ENCODE data around the gene TRABD.
A peak's percentile ranks its signal among the peaks of the same experiment; 100 is the strongest.

Gene TRABD

GRCh38 chr22:50193621-50194020 is 7.9 kb downstream of the TRABD start:
- no peak overlapping the region for H3K27ac ChIP-seq (ENCODE audit: low read length, poor library complexity, severe bottlenecking)
- no peak overlapping the region for H2AFZ ChIP-seq (ENCODE audit: low read depth, low read length)
- no peak overlapping the region for H2BK12ac ChIP-seq (ENCODE audit: low read length in 2 of 2)
- no peak overlapping the region for H2AK5ac ChIP-seq (ENCODE audit: low read length, severe bottlenecking)
- no peak overlapping the region for H3K18ac ChIP-seq (ENCODE audit: low read depth in 1 of 2, low read length in 2 of 2)
- H3K9ac ChIP-seq (ENCODE audit: low read length): no peak overlapping the region
- no peak overlapping the region for H3K4me2 ChIP-seq (ENCODE audit: low read length, poor library complexity, severe bottlenecking)
- H3K36me3 ChIP-seq (ENCODE audit: control insufficient read depth in 1 of 2, insufficient read depth in 2 of 2, low read depth in 1 of 2, low read length in 2 of 2): peaks cover 29 to 72% of the 10 kb centered on the region in 2 experiments
- peaks cover 40% of the 10 kb centered on the region for H3K79me1 ChIP-seq (replicated peaks; ENCODE audit: low read length, poor library complexity, severe bottlenecking)
- H3K4me3 ChIP-seq (ENCODE audit: insufficient read depth in 1 of 2, low read depth in 1 of 2, low read length in 2 of 2): no peak overlapping the region
- no peak overlapping the region for H4K8ac ChIP-seq (ENCODE audit: low read length)
- H2BK15ac ChIP-seq (ENCODE audit: low read depth, poor library complexity, severe bottlenecking): no peak overlapping the region
- H4K91ac ChIP-seq (ENCODE audit: low read length): no peak overlapping the region
- H2BK120ac ChIP-seq (ENCODE audit: low read depth, low read length): no peak overlapping the region
- no peak overlapping the region for H3K23ac ChIP-seq (ENCODE audit: low read length in 2 of 2)
- H2BK5ac ChIP-seq (ENCODE audit: low read depth, low read length, poor library complexity, severe bottlenecking): no peak overlapping the region
- no peaks in the 10 kb centered on the region for H3K27me3 ChIP-seq (ENCODE audit: control insufficient read depth in 1 of 2, insufficient read depth in 1 of 2, low read length in 2 of 2)
- WGBS: 86% methylated on average over 8 of the region's 8 CpGs
- H3K4me1 ChIP-seq (ENCODE audit: control insufficient read depth, insufficient read depth, low read depth, low read length): peaks cover 43% of the 10 kb centered on the region
- no peak for DNase-seq
- H3K9me3 ChIP-seq (ENCODE audit: control insufficient read depth, low read length): no peaks in the 10 kb centered on the region
- no peak overlapping the region for H3K4ac ChIP-seq (ENCODE audit: low read depth in 1 of 2, low read length in 2 of 2)
- H3K14ac ChIP-seq (ENCODE audit: low read length in 2 of 2): no peak overlapping the region

GRCh38 chr22:50194037-50194805 is 8.5 kb downstream of the TRABD start:
- 98% methylated on average over 44 of the region's 44 CpGs for WGBS
- no peak overlapping the region for H3K9ac ChIP-seq (ENCODE audit: low read length)

GRCh38 chr22:50196256-50196655 is 10.5 kb downstream of the TRABD start:
- Histone ChIP-seq H3K23ac (ENCODE audit: low read length in 2 of 2) (no peak overlapping the region), H4K8ac (ENCODE audit: low read length) (no peak overlapping the region), H2AK5ac (ENCODE audit: low read length, severe bottlenecking) (no peak overlapping the region)

More at GRCh38 chr22:50194037-50194805, 8.5 kb downstream of the TRABD start:
- no peak overlapping the region for H2BK12ac ChIP-seq (ENCODE audit: low read length in 2 of 2)
- peaks cover 40% of the 10 kb centered on the region for H3K4me1 ChIP-seq (ENCODE audit: control insufficient read depth, insufficient read depth, low read depth, low read length)
- H3K14ac ChIP-seq (ENCODE audit: low read length in 2 of 2): no peak overlapping the region
- H2BK5ac ChIP-seq (ENCODE audit: low read depth, low read length, poor library complexity, severe bottlenecking): no peak overlapping the region
- H3K36me3 ChIP-seq (ENCODE audit: control insufficient read depth in 1 of 2, insufficient read depth in 2 of 2, low read depth in 1 of 2, low read length in 2 of 2): peaks cover 25 to 73% of the 10 kb centered on the region in 2 experiments
- H3K4me2 ChIP-seq (ENCODE audit: low read length, poor library complexity, severe bottlenecking): no peak overlapping the region
- no peak overlapping the region for H3K4me3 ChIP-seq (ENCODE audit: insufficient read depth in 1 of 2, low read depth in 1 of 2, low read length in 2 of 2)
- no peak overlapping the region for H3K4ac ChIP-seq (ENCODE audit: low read depth in 1 of 2, low read length in 2 of 2)
- H4K91ac ChIP-seq (ENCODE audit: low read length): no peak overlapping the region
- H4K8ac ChIP-seq (ENCODE audit: low read length): peak overlapping the region; percentile 4
- H2AK5ac ChIP-seq (ENCODE audit: low read length, severe bottlenecking): no peak overlapping the region
- H3K18ac ChIP-seq (ENCODE audit: low read depth in 1 of 2, low read length in 2 of 2): no peak overlapping the region
- no peak overlapping the region for H2AFZ ChIP-seq (ENCODE audit: low read depth, low read length)
- no peak for DNase-seq
- H3K9me3 ChIP-seq (ENCODE audit: control insufficient read depth, low read length): no peaks in the 10 kb centered on the region
- no peak overlapping the region for H2BK15ac ChIP-seq (ENCODE audit: low read depth, poor library complexity, severe bottlenecking)
- no peak overlapping the region for H3K23ac ChIP-seq (ENCODE audit: low read length in 2 of 2)
- H2BK120ac ChIP-seq (ENCODE audit: low read depth, low read length): no peak overlapping the region
- no peaks in the 10 kb centered on the region for H3K27me3 ChIP-seq (ENCODE audit: control insufficient read depth in 1 of 2, insufficient read depth in 1 of 2, low read length in 2 of 2)
- H3K79me1 ChIP-seq (replicated peaks; ENCODE audit: low read length, poor library complexity, severe bottlenecking): peaks cover 34% of the 10 kb centered on the region
- no peak overlapping the region for H3K27ac ChIP-seq (ENCODE audit: low read length, poor library complexity, severe bottlenecking)

GRCh38 chr22:50197000-50197800 is 11.5 kb downstream of the TRABD start:
- Histone ChIP-seq H3K27ac (ENCODE audit: low read length, poor library complexity, severe bottlenecking) (no peak overlapping the region), H3K36me3 (ENCODE audit: control insufficient read depth in 1 of 2, insufficient read depth in 2 of 2, low read depth in 1 of 2, low read length in 2 of 2) (peaks cover 25 to 70% of the 10 kb centered on the region in 2 experiments), H3K23ac (ENCODE audit: low read length in 2 of 2) (no peak overlapping the region), H3K79me1 (replicated peaks; ENCODE audit: low read length, poor library complexity, severe bottlenecking) (peaks cover 38% of the 10 kb centered on the region), H2BK120ac (ENCODE audit: low read depth, low read length) (no peak overlapping the region), H4K8ac (ENCODE audit: low read length) (no peak overlapping the region), H4K91ac (ENCODE audit: low read length) (no peak overlapping the region), H3K4ac (ENCODE audit: low read depth in 1 of 2, low read length in 2 of 2) (no peak overlapping the region), H2AFZ (ENCODE audit: low read depth, low read length) (no peak overlapping the region), H3K4me2 (ENCODE audit: low read length, poor library complexity, severe bottlenecking) (no peak overlapping the region), H2BK12ac (ENCODE audit: low read length in 2 of 2) (no peak overlapping the region), H3K4me3 (ENCODE audit: insufficient read depth in 1 of 2, low read depth in 1 of 2, low read length in 2 of 2) (no peak overlapping the region), H2BK5ac (ENCODE audit: low read depth, low read length, poor library complexity, severe bottlenecking) (no peak overlapping the region), H2AK5ac (ENCODE audit: low read length, severe bottlenecking) (no peak overlapping the region), H3K4me1 (ENCODE audit: control insufficient read depth, insufficient read depth, low read depth, low read length) (peaks cover 24% of the 10 kb centered on the region), H3K14ac (ENCODE audit: low read length in 2 of 2) (no peak overlapping the region), H3K27me3 (ENCODE audit: control insufficient read depth in 1 of 2, insufficient read depth in 1 of 2, low read length in 2 of 2) (no peaks in the 10 kb centered on the region), H2BK15ac (ENCODE audit: low read depth, poor library complexity, severe bottlenecking) (no peak overlapping the region), H3K9me3 (ENCODE audit: control insufficient read depth, low read length) (no peaks in the 10 kb centered on the region), H3K18ac (ENCODE audit: low read depth in 1 of 2, low read length in 2 of 2) (no peak overlapping the region), H3K9ac (ENCODE audit: low read length) (no peak overlapping the region)
- 91% methylated on average over 23 of the region's 23 CpGs for WGBS
- no peak for DNase-seq

More at GRCh38 chr22:50196256-50196655, 10.5 kb downstream of the TRABD start:
- Histone ChIP-seq H4K91ac (ENCODE audit: low read length) (peak overlapping the region; percentile 25), H3K14ac (ENCODE audit: low read length in 2 of 2) (no peak overlapping the region), H3K4ac (ENCODE audit: low read depth in 1 of 2, low read length in 2 of 2) (no peak overlapping the region), H3K9ac (ENCODE audit: low read length) (no peak overlapping the region), H3K4me2 (ENCODE audit: low read length, poor library complexity, severe bottlenecking) (no peak overlapping the region), H3K18ac (ENCODE audit: low read depth in 1 of 2, low read length in 2 of 2) (no peak overlapping the region), H3K4me3 (ENCODE audit: insufficient read depth in 1 of 2, low read depth in 1 of 2, low read length in 2 of 2) (no peak overlapping the region), H2BK15ac (ENCODE audit: low read depth, poor library complexity, severe bottlenecking) (no peak overlapping the region), H3K27me3 (ENCODE audit: control insufficient read depth in 1 of 2, insufficient read depth in 1 of 2, low read length in 2 of 2) (no peaks in the 10 kb centered on the region), H3K79me1 (replicated peaks; ENCODE audit: low read length, poor library complexity, severe bottlenecking) (peaks cover 33% of the 10 kb centered on the region), H3K36me3 (ENCODE audit: control insufficient read depth in 1 of 2, insufficient read depth in 2 of 2, low read depth in 1 of 2, low read length in 2 of 2) (peaks cover 25 to 75% of the 10 kb centered on the region in 2 experiments), H3K4me1 (ENCODE audit: control insufficient read depth, insufficient read depth, low read depth, low read length) (peaks cover 26% of the 10 kb centered on the region), H2BK5ac (ENCODE audit: low read depth, low read length, poor library complexity, severe bottlenecking) (no peak overlapping the region), H2BK120ac (ENCODE audit: low read depth, low read length) (no peak overlapping the region), H2BK12ac (ENCODE audit: low read length in 2 of 2) (no peak overlapping the region), H3K9me3 (ENCODE audit: control insufficient read depth, low read length) (no peaks in the 10 kb centered on the region), H2AFZ (ENCODE audit: low read depth, low read length) (no peak overlapping the region), H3K27ac (ENCODE audit: low read length, poor library complexity, severe bottlenecking) (no peak overlapping the region)
- no peak for DNase-seq
- WGBS: 97% methylated on average over 18 of the region's 18 CpGs

All from mesenchymal stem cell (in vitro differentiated cells and primary cell).